IMR-90 (cell line): ENCODE data around the gene METTL1. TPM values are rescaled to one million over a fixed set of nuclear protein-coding genes. Genes with fewer than 3 reads are reported as not detected.
A peak's percentile ranks its signal among the peaks of the same experiment; 100 is the strongest.

Experiments used
- ATAC-seq: fragments of 200-7000 bp; cut with Tn5 transposase; 2 replicates; pipeline ENCODE4 v1.9.1; 2020; ENCODE audit warnings: low read depth, mild to moderate bottlenecking, moderate library complexity
- BruUV-seq: library from RNA; stranded (reverse); fragments of 400-500 nt; replicated peaks from 2 replicates; lab custom pipeline; 2021; lab: Mats Ljungman, UMichigan
- CTCF ChIA-PET: fragments of 300-600 bp; formaldehyde crosslinking; extraction: SDS; loops from one replicate; lab custom pipeline; 2021; ENCODE audit warnings: antibody characterized with exemption; lab: Yijun Ruan, JAX
- POLR2A ChIA-PET: fragments of 300-600 bp; sonication (Branson Sonifier 250); formaldehyde crosslinking; loops from one replicate; lab custom pipeline; 2022; ENCODE audit warnings: antibody characterized with exemption; ENCODE audit not compliant: unreplicated experiment; lab: Charles Lee
- DNase-seq: peaks from one replicate; pipeline ENCODE4 v3.0.0; 2013
- H2AFZ ChIP-seq: replicated peaks from 2 replicates; pipeline ENCODE3; 2013; ENCODE audit warnings: low read length, mild to moderate bottlenecking; ENCODE audit not compliant: poor library complexity
- H2AK5ac ChIP-seq: 2 replicates; pipeline ENCODE4 v1.6.1; 2013; ENCODE audit warnings: low read depth, low read length, inconsistent platforms
- H2AK9ac ChIP-seq: replicated peaks from 2 replicates; pipeline ENCODE3; 2013; ENCODE audit warnings: mild to moderate bottlenecking, low read depth, low read length, moderate library complexity; ENCODE audit not compliant: poor library complexity
- H2BK120ac ChIP-seq: 2 replicates; pipeline ENCODE4 v1.6.1; 2013; ENCODE audit warnings: low read depth, low read length, inconsistent platforms
- H2BK15ac ChIP-seq: 3 replicates; pipeline ENCODE4 v1.6.1; 2013; ENCODE audit warnings: low read depth, low read length, inconsistent platforms
- H2BK20ac ChIP-seq: 2 replicates; pipeline ENCODE4 v1.6.1; 2013; ENCODE audit warnings: low read depth, mild to moderate bottlenecking, inconsistent platforms, low read length, moderate library complexity
- H2BK5ac ChIP-seq: 2 replicates; pipeline ENCODE4 v1.6.1; 2013; ENCODE audit warnings: mild to moderate bottlenecking, low read depth, low read length, inconsistent platforms; ENCODE audit not compliant: poor library complexity, severe bottlenecking
- H3K14ac ChIP-seq: replicated peaks from 2 replicates; pipeline ENCODE4 v1.6.1; 2013; ENCODE audit warnings: low read depth, low read length, inconsistent platforms
- H3K18ac ChIP-seq: 2 replicates; pipeline ENCODE4 v1.6.1; 2013; ENCODE audit warnings: low read depth, low read length, control low read depth
- H3K23ac ChIP-seq: 2 replicates; pipeline ENCODE4 v1.6.1; 2013; ENCODE audit warnings: low read depth, low read length, inconsistent platforms
- H3K27ac ChIP-seq: 2 replicates; pipeline ENCODE4 v1.5.1; 2013; ENCODE audit warnings: mild to moderate bottlenecking, control low read depth, low read length; ENCODE audit not compliant: insufficient read depth
- H3K27me3 ChIP-seq: 2 replicates; pipeline ENCODE4 v1.6.1; 2013; ENCODE audit warnings: low read length; ENCODE audit not compliant: control insufficient read depth, insufficient read depth
- H3K36me3 ChIP-seq: 2 replicates; pipeline ENCODE4 v1.6.1; 2013; ENCODE audit warnings: low read length, mixed read lengths; ENCODE audit not compliant: control insufficient read depth, insufficient read depth
- H3K4ac ChIP-seq: 2 replicates; pipeline ENCODE4 v1.6.1; 2013; ENCODE audit warnings: low read depth, low read length, inconsistent platforms
- H3K4me1 ChIP-seq: 2 replicates; pipeline ENCODE4 v1.6.1; 2013; ENCODE audit warnings: low read length, mixed read lengths; ENCODE audit not compliant: control insufficient read depth, insufficient read depth
- H3K4me2 ChIP-seq: 2 replicates; pipeline ENCODE4 v1.6.1; 2013; ENCODE audit warnings: low read depth, mild to moderate bottlenecking, control low read depth, low read length, moderate library complexity
- H3K4me3 ChIP-seq: 2 replicates; pipeline ENCODE4 v1.5.1; 2013; ENCODE audit warnings: low read depth, mild to moderate bottlenecking, control low read depth, low read length, moderate library complexity; ENCODE audit not compliant: insufficient read depth
- H3K56ac ChIP-seq: 2 replicates; pipeline ENCODE4 v1.6.1; 2013; ENCODE audit warnings: low read length, inconsistent platforms; ENCODE audit not compliant: insufficient read depth; ENCODE audit errors: extremely low read depth
- H3K79me1 ChIP-seq, 2 experiments: 2 replicates each; pipeline ENCODE4 v1.6.1; 2013; ENCODE audit warnings: low read length in 2 of 2, inconsistent platforms in 1 of 2, low read depth in 1 of 2
- H3K9ac ChIP-seq: 2 replicates; pipeline ENCODE4 v1.6.1; 2013; ENCODE audit warnings: low read depth, low read length, control low read depth
- H3K9me1 ChIP-seq: 2 replicates; pipeline ENCODE4 v1.6.1; 2013; ENCODE audit warnings: low read length, inconsistent platforms; ENCODE audit not compliant: insufficient read depth
- H3K9me3 ChIP-seq: 2 replicates; pipeline ENCODE4 v1.6.1; 2013; ENCODE audit warnings: low read length; ENCODE audit not compliant: control insufficient read depth, insufficient read depth
- H4K20me1 ChIP-seq: 2 replicates; pipeline ENCODE4 v1.6.1; 2013; ENCODE audit warnings: low read length, inconsistent platforms; ENCODE audit not compliant: insufficient read depth
- H4K5ac ChIP-seq: 2 replicates; pipeline ENCODE4 v1.6.1; 2013; ENCODE audit warnings: mild to moderate bottlenecking, low read depth, low read length, control low read depth
- H4K8ac ChIP-seq, 2 experiments: 2 replicates each; pipeline ENCODE4 v1.6.1; 2013; ENCODE audit warnings: low read depth in 2 of 2, low read length in 2 of 2, control low read depth in 1 of 2, inconsistent platforms in 1 of 2
- H4K91ac ChIP-seq: 2 replicates; pipeline ENCODE4 v1.6.1; 2013; ENCODE audit warnings: low read depth, low read length, inconsistent platforms; ENCODE audit not compliant: insufficient read depth
- BHLHE40 ChIP-seq: fragments of 150-350 bp; IDR thresholded peaks from 2 replicates; pipeline ENCODE4 v1.6.1; 2016; ENCODE audit warnings: mild to moderate bottlenecking, low read depth, low read length
- WGBS, 2 experiments: methylation state at CpG; one replicate each; pipeline versions ENCODE4 v1.1.5 to v1.1.7; 2013; ENCODE audit warnings: missing lambda C conversion rate in 2 of 2; ENCODE audit not compliant: insufficient read length in 1 of 2; ENCODE audit errors: extremely low coverage in 2 of 2; 5-methylcytosine and 5-hydroxymethylcytosine counted together
- dilution Hi-C: fragments of 300-500 bp; cut with HindIII; formaldehyde crosslinking; loops from one replicate; pipeline ENCODE4 v1.14.3; 2018; ENCODE audit warnings: low sequenced_read_pairs; ENCODE audit not compliant: unreplicated experiment
- in situ Hi-C: fragments of 300-500 bp; cut with MboI; formaldehyde crosslinking; loops from 3 replicates; pipeline ENCODE4 v1.14.3; 2019; ENCODE audit warnings: low sequenced_read_pairs, inconsistent platforms, mixed read lengths
- intact Hi-C: fragments of 100-400 bp; cut with micrococcal nuclease; formaldehyde crosslinking; loops from 2 replicates; pipeline ENCODE4 v1.10.0; 2022
- polyA plus RNA-seq, 3 experiments: library from polyadenylated mRNA; depleted of rRNA; stranded (reverse); fragments of >200 nt; gene quantifications; 2 replicates each; pipeline ENCODE4 v1.2.3, GENCODE V29; 2012; ENCODE audit warnings: low replicate concordance in 1 of 3
- total RNA-seq: library from RNA; depleted of rRNA; stranded (reverse); fragments of >200 nt; gene quantifications from 2 replicates; pipeline ENCODE4 v1.2.3, GENCODE V29; 2012
- TF ChIP-seq, protein P1 (sequence below): fragments of 150-350 bp; IDR thresholded peaks from 2 replicates; pipeline ENCODE4 v1.6.1; 2017; ENCODE audit warnings: mild to moderate bottlenecking, antibody characterized with exemption, low read length, low read depth

The METTL1 gene
- total and polyA plus RNA-seq, 2 of the 4 experiments (the other 2 are of a cell fraction), result 12.4 to 27.5 TPM

GRCh38 chr12:57764662-57765002, 7.3 kb downstream of the METTL1 start:
- in situ Hi-C loops (no loop called here), dilution Hi-C loops (no loop called here), intact Hi-C loops (no loop called here)
- peaks cover 43% of the 10 kb centered on the region for H3K27me3 ChIP-seq
- ATAC-seq, result no peak
- no peak overlapping the region for H3K18ac ChIP-seq
- 0 out of 2 replicates have a peak, but pooled peaks cover 3% of the 10 kb centered on the region for H3K9me1 ChIP-seq
- H2AFZ ChIP-seq, result peak overlapping the region; percentile 82
- H2AK9ac ChIP-seq, result peak overlapping the region; percentile 52
- no peak overlapping the region for H3K27ac ChIP-seq
- H3K9ac ChIP-seq, result no peak overlapping the region
- BruUV-seq, result no TSS peak
- H3K56ac ChIP-seq, result no peak overlapping the region
- ChIA-PET CTCF (no interaction called here), POLR2A (no interaction called here)
- H3K9me3 ChIP-seq, result peaks cover 2% of the 10 kb centered on the region; the same call in 1 of the 2 replicates
- no peak overlapping the region for H2BK15ac ChIP-seq
- H3K4ac ChIP-seq, result no peak overlapping the region; the same call in 1 of the 2 replicates
- no peak overlapping the region for H4K91ac ChIP-seq
- H2BK5ac ChIP-seq, result no peak overlapping the region
- no peak overlapping the region for H4K8ac ChIP-seq
- no peaks in the 10 kb centered on the region for H4K20me1 ChIP-seq
- peak overlapping the region; percentile 35 for H3K4me3 ChIP-seq
- no peak overlapping the region for H2BK20ac ChIP-seq
- no peak overlapping the region for H4K5ac ChIP-seq
- DNase-seq, result no peak
- H3K4me1 ChIP-seq, result peaks cover 8% of the 10 kb centered on the region; the same call in 1 of the 2 replicates
- H3K14ac ChIP-seq, result 0 out of 2 replicates have a peak overlapping the region, but pooled peaks have one; percentile 29
- no peak overlapping the region; the same call in 1 of the 2 replicates for H3K23ac ChIP-seq
- peak overlapping the region; percentile 68 for H3K4me2 ChIP-seq
- no peak overlapping the region for H2BK120ac ChIP-seq
- WGBS, 2 experiments, result 16% methylated on average over 4 of the region's 17 CpGs; no CpG with 5 or more reads in 1 of the 2 experiments
- H2AK5ac ChIP-seq, result no peak overlapping the region
- H3K79me1 ChIP-seq, result no peaks in the 10 kb centered on the region
- H3K36me3 ChIP-seq, result peaks cover 1% of the 10 kb centered on the region; the same call in 1 of the 2 replicates
- TF ChIP-seq, protein P1, sequence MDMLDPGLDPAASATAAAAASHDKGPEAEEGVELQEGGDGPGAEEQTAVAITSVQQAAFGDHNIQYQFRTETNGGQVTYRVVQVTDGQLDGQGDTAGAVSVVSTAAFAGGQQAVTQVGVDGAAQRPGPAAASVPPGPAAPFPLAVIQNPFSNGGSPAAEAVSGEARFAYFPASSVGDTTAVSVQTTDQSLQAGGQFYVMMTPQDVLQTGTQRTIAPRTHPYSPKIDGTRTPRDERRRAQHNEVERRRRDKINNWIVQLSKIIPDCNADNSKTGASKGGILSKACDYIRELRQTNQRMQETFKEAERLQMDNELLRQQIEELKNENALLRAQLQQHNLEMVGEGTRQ, result no peak
- 0 out of 2 replicates have a peak, but pooled peaks have one; percentile 3 for TF ChIP-seq BHLHE40
